Stomach (tissue), 4 donors: ENCODE results near the gene GNS.

Experiments used
- CTCF ChIP-seq, 7 experiments: fragments of 450-650 bp in 4 of 7; fragments of 200-600 bp in 3 of 7; sonication (generic) in 3 of 7; IDR thresholded peaks; one replicate each; pipeline ENCODE4 v1.5.1; 2016 to 2019; ENCODE audit warnings: antibody characterized with exemption in 7 of 7, control low read depth in 2 of 7, mild to moderate bottlenecking in 1 of 7
- EP300 ChIP-seq: sonication (generic); formaldehyde crosslinking; IDR thresholded peaks from one replicate; pipeline ENCODE4 v1.6.1; 2017; ENCODE audit warnings: antibody characterized with exemption
- POLR2A ChIP-seq, 4 donors: fragments of 450-650 bp; IDR thresholded peaks; one replicate each; pipeline ENCODE4 v1.6.1; 2016; ENCODE audit warnings: antibody characterized with exemption in 4 of 4, control low read depth in 2 of 4, mild to moderate bottlenecking in 1 of 4, moderate library complexity in 1 of 4
- POLR2AphosphoS5 ChIP-seq, 3 donors: sonication (generic); formaldehyde crosslinking; IDR thresholded peaks; one replicate each; pipeline ENCODE4 v1.6.1; 2016; ENCODE audit warnings: antibody characterized with exemption in 3 of 3

- no peak for TF ChIP-seq POLR2A (IDR thresholded peaks at IDR 0.05)
- TF ChIP-seq CTCF (IDR thresholded peaks at IDR 0.05), result no peak
- TF ChIP-seq EP300, result no peak
- TF ChIP-seq POLR2AphosphoS5 (IDR thresholded peaks at IDR 0.05), result no peak
These were observed 25.3 kb downstream of the GNS start for GRCh38 chr12:64733857-64734256.
